HG03097 (cell line): ENCODE measurements around the gene OR10J5.
"Not testable (repeated sequence)": the region's sequence is repeated elsewhere in the genome, so short reads cannot be mapped to it uniquely, and the experiment has no call there.

ENCODE experiments used
- ATAC-seq: cut with Tn5 transposase; IDR thresholded peaks from one replicate; pipeline ENCODE4 v1.9.1; 2021; ENCODE audit not compliant: unreplicated experiment, low FRiP score

Gene OR10J5, protein sequence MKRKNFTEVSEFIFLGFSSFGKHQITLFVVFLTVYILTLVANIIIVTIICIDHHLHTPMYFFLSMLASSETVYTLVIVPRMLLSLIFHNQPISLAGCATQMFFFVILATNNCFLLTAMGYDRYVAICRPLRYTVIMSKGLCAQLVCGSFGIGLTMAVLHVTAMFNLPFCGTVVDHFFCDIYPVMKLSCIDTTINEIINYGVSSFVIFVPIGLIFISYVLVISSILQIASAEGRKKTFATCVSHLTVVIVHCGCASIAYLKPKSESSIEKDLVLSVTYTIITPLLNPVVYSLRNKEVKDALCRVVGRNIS

GRCh38 chr1:159535907-159536306, at the start of gene OR10J5:
Gene OR10J5 (minus strand): TSS chr1:159536007. CDS start chr1:159536007, 0 bp downstream.
- ATAC-seq: no peak

GRCh38 chr1:159584536-159584935, 48.7 kb upstream of the OR10J5 start:
- no peak for ATAC-seq

DNA sequence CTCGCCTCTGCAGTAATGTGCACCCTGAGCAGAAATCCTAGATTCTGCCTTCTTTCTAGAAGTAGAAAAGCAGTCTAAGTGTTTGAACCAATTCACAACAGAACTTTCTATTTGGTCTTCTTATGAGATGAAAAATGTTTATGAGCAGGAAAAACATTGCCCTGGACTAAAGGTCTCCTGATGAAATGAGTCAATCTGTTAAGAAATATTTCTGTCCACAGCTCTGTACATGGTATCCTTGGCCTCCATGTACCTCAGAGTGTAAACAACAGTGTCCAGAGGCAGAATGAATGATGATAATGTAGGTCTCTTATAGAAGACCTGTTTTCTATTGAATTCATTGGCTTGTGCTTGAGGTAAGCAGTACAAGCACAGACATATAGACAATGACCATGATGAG, 45.6 kb upstream of the OR10J5 start:
- ATAC-seq: no peak

DNA sequence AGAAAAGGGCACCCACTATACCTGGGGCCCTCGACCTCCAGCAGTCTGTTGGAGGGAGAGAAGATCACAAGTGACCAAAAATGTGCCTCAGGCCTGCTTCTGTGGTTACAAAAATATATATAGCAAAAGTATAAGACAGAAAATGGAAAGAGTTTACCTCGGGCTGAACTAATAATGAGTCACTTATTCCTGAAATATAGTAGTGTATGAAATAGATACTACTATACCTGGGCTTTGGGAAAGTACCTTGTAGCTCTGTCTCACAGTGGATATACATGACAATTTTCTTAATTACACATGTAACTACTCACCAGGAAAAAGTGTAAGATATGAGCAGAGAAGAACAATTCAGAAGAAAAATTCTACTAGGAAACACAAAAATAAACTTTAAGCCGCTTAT, 44.5 kb upstream of the OR10J5 start:
- ATAC-seq: no peak

DNA sequence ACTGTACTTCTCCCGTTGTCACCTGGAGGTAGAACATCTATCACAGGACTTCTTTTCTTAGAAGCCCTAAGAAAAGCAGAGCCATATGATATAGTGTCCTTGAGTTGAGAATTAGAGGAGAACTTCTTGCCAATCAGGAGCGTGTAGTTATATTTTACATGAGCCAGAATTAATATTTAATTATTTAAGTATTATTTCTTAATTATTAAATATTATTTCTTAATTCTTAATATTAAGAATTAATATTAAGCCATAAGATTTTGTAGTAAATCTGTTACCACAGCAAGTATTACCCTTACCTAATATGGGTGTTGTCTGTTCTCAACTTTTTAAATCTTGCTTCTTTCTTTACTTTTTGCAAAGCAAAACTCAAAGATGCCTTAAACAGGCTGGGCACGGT, 41.6 kb upstream of the OR10J5 start:
- ATAC-seq: no peak

DNA sequence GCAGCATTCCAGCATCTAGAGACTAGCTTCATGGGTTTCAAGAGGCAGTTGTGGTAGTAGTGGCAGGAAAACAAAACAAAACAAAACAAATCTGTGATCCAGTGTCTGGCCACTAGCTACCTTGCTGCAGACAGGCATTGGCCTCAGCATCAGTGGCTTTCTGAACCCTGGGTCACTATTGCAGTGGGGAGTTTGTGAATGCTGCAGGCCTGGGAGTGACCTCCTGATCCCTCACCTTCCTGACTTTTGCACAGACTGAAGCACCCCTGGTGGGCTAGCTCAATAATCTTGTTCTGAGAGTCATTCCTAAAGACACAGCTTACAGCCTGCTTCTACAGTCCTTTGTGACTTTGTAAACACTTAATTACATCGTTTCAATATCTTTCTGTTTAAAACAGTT, 26.9 kb upstream of the OR10J5 start:
- ATAC-seq: no peak

DNA sequence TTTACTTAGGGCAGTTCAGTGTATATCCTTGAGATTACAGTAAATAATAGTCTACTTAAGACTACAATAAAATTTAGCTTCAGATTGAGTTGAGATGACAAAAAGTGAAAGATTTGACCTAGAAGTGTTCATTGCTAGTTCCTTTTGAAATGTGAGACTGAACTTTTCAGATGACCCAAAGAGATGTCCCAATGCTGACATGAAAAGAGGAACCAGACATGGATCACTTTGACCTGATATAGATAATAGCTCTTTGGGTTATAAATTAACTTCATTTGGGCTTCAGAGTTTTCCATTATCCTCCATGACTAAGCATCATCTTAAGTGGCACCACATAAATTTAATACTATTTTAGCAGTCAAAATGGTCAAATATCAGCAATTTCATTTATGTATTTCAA, 25.7 kb upstream of the OR10J5 start:
- ATAC-seq: no peak

GRCh38 chr1:159560599-159560998, 24.8 kb upstream of the OR10J5 start:
- no peak for ATAC-seq

DNA sequence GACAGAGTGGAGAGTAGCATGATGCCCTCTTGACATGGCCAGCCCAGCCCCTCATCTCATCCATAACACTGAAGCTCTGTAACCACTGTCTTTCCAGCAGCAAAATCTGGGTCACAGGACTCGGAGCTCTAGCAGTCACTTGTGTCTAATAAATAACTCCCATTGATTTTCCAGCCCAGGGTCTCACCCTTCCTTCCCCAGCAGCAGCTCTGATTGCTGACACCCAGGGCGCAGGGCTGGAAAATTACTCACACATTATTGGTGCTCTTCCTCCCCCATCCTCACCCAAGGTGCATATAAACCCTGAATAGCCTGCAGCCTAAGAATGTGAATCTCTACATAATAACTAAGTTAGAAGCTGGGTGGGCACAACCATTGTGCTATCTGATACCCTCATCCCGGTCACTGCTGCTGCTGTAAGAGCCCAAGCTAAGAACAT, 21.1 kb upstream of the OR10J5 start:
- no peak for ATAC-seq

GRCh38 chr1:159554696-159555095, 18.9 kb upstream of the OR10J5 start:
- no peak for ATAC-seq

DNA sequence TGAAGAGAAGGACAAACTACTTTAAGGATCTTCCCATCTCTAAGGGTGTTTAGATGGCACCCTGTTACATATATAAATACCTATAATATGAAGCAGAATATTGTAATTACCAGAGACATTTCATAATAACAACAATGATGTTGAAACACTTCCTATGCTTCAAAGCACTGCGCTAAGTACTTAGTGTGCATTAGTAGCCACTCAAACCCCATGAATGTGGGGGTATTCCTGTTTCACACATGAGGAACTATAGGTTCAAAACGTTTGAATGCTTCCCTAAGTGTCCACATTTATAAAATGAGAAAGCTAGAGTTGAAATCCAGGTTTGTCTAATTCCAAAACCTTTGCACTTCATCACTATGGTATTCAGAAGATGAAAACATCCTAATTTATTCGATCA, 18.5 kb upstream of the OR10J5 start:
- no peak for ATAC-seq

- no peak for ATAC-seq
Measured at GRCh38 chr1:159548126-159548525, 12.3 kb upstream of the OR10J5 start.

GRCh38 chr1:159532922-159533321, 2.9 kb downstream of the OR10J5 start:
- no peak for ATAC-seq

DNA sequence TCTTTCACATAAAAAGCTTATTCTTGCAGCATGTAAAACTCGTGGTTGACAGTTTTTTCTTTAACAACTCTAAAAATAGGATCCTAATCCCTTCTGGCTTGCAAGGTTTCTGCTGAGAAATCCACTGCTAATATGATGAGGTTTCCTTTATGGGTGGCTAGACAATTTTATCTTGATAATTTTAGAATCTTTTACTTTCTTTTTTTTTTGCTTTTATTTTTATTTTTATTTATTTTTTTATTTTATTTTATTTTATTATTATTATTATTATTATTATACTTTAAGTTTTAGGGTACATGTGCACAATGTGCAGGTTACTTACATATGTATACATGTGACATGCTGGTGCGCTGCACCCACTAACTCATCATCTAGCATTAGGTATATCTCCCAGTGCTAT, 11.0 kb downstream of the OR10J5 start:
- ATAC-seq: not testable (repeated sequence)

- ATAC-seq: no peak
Measured at GRCh38 chr1:159510229-159510541, 25.6 kb downstream of the OR10J5 start.

DNA sequence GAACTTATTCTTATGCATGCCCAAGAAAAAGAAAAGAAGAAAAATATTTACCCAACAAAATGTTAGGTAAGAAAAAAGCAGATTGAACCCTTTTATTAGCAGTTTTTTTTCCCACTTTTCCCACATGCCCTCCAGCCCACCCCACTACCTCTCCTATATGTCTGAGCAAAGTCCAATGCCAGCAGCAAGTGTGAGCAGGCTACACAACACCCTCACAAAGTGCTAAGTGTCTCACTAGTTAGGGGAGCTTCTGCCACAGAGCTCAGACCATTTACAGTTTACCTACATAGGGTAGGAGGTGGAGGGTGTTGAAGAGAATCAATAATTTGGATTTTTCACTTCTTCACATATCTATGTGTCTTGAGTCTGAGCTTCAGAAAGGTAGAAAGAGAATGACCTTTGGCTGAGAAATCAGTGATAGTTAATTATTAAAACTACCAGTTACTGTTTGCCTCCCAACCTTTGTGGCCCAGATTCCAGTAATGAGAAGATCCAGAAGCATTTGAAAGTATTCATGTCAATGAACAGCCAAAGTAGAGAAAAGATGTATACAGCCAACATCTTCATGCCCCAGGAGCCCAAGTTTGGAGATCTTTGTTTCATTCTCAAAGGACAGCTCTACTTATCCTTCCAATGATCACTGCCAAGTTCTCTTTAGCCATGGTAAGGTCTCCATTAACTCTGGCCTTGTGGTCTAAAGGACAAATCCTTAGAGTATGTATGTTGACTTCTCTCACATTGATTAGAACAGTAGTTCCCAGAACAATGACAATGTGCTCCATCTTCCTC, 26.2 kb downstream of the OR10J5 start:
- no peak for ATAC-seq

GRCh38 chr1:159508951-159509350, 26.9 kb downstream of the OR10J5 start:
- no peak for ATAC-seq

GRCh38 chr1:159505676-159506075, 30.1 kb downstream of the OR10J5 start:
- no peak for ATAC-seq

GRCh38 chr1:159501082-159501481, 34.7 kb downstream of the OR10J5 start:
- no peak for ATAC-seq

DNA sequence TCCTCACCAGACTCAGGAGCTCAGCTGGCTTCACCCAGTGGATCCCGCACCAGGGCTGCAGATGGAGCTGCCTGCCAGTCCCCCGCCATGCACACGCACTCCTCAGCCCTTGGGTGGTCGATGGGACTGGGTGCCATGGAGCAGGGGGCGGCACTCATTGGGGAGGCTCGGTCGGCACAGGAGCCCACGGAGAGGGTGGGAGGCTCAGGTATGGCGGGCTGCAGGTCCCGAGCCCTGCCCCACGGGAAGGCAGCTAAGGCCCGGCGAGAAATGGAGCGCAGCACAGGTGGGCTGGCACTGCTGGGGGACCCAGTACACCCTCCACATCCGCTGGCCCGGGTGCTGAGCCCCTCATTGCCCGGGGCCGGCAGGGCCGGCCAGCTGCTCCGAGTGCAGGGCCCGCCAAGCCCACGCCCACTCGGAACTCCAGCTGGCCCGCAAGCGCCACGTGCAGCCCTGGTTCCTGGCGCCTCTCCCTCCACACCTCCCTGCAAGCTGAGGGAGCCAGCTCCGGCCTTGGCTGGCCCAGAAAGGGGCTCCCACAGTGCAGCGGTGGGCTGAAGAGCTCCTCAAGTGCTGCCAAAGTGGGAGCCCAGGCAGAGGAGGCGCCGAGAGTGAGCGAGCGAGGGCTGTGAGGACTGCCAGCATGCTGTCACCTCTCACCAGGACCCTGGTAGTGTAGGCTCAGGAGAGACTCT, 41.1 kb downstream of the OR10J5 start:
- ATAC-seq: not testable (repeated sequence)

GRCh38 chr1:159493354-159493753, 42.5 kb downstream of the OR10J5 start:
- no peak for ATAC-seq
